GM04504 (cell line): Measurements from ENCODE around the gene ANKS3.

ENCODE experiments used
- DNase-seq: peaks from one replicate; pipeline ENCODE4 v3.0.0-alpha.2; 2012; ENCODE audit warnings: low read depth

The ANKS3 gene

GRCh38 chr16:4648917-4649316 lies 85.2 kb downstream of the ANKS3 start:
- no peak for DNase-seq

GRCh38 chr16:4647644-4647980 lies 86.5 kb downstream of the ANKS3 start:
- DNase-seq = no peak

DNA sequence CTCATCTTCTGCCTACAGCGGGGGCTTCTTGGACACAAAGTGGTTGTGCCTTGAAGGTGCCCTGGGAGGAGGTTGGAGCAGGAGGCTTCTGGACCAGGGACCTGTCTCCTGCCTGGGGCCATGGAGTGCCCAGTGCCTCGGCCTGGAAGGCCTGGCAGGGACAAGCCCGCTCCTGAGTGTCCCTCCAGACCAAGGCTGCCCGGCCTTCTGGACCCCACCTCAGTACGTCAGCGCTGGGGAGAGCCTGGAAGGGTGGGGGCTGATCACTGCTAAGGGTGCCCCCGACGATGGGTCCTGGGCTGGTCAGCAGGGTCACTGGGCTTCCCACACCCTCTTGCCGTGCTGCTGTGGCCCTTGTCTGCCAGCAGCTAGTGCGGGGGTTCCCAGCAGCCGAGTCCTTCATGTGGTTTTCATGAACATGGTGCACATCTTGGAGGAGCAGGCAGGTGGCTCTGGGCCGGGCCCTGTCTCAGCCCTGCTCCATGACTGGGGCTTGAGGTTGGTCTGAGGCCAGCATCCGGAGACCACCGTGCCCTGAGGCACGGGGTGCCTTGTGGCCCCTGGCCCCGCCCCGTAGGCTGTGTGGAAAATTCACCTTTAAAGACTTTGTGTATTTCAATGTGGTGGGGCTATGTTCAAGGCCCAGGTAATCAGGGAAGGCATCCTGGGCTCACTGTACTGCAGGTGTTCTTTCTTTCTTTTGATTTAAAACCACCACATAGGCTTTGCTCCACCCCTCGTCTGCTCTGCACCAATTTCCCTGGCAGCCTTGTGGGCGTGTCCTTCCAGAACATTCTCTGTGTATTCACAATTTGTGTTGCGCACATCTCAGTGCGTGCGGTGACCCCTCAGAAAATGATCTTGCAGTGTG lies 87.1 kb downstream of the ANKS3 start:
- DNase-seq = no peak
